HCT116 (cell line): ENCODE data around the gene PXDN. TPM values are rescaled to one million over a fixed set of nuclear protein-coding genes. Genes with fewer than 3 reads are reported as not detected.

Experiments used
- ATAC-seq: fragments of 200-7000 bp; cut with Tn5 transposase; 2 replicates; pipeline ENCODE4 v1.9.1; 2020; ENCODE audit warnings: mild to moderate bottlenecking, moderate library complexity
- BruUV-seq: library from RNA; stranded (reverse); fragments of 400-500 nt; replicated peaks from 2 replicates; lab custom pipeline; 2021; lab: Mats Ljungman, UMichigan
- CTCF ChIA-PET: fragments of 300-600 bp; sonication (Branson Sonifier 250); formaldehyde crosslinking; loops from one replicate; lab custom pipeline; 2021; ENCODE audit warnings: antibody characterized with exemption; lab: Charles Lee
- POLR2A ChIA-PET: fragments of 300-600, 350-600 bp; sonication (Branson Sonifier 250); formaldehyde crosslinking; loops from one replicate; lab custom pipeline; 2021; ENCODE audit warnings: antibody characterized with exemption; lab: Charles Lee
- RAD21 ChIA-PET, 2 experiments: fragments of 300-600 bp; sonication (Branson Sonifier 250); formaldehyde crosslinking; loops; one replicate each; lab custom pipeline; 2023; ENCODE audit warnings: low total read pairs in 2 of 2; ENCODE audit not compliant: uncharacterized antibody in 2 of 2, unreplicated experiment in 2 of 2, low non-redundant PET in 1 of 2; lab: Charles Lee
- DNase-seq: peaks from one replicate; pipeline ENCODE4 v3.0.0-alpha.2; 2010; ENCODE audit warnings: low read depth, low spot score
- H2AFZ ChIP-seq: fragments of 200-600 bp; shearing (Covaris generic), sonication (generic); 2 replicates; pipeline ENCODE4 v1.6.1; 2017; ENCODE audit warnings: low read depth, mixed run types, mixed read lengths, antibody characterized with exemption, low read length; ENCODE audit not compliant: poor library complexity, severe bottlenecking
- H3K27ac ChIP-seq: 2 replicates; pipeline ENCODE4 v1.5.1; 2012; ENCODE audit warnings: low read depth, low read length
- H3K27me3 ChIP-seq: fragments of 200-600 bp; sonication (generic); 2 replicates; pipeline ENCODE4 v1.6.1; 2016; ENCODE audit warnings: mixed run types, low read length, mixed read lengths; ENCODE audit not compliant: insufficient read depth
- H3K36me3 ChIP-seq, 2 experiments: fragments of 200-500 bp in 1 of 2; fragments of 200-600 bp in 1 of 2; sonication (Bioruptor generic) in 1 of 2; sonication (generic) in 1 of 2; 2 replicates each; pipeline versions ENCODE4 v1.5.1 to v1.6.1; 2014 to 2016; ENCODE audit warnings: low read length in 2 of 2, inconsistent platforms in 1 of 2, mixed read lengths in 1 of 2, mixed run types in 1 of 2; ENCODE audit not compliant: insufficient read depth in 2 of 2, control insufficient read depth in 1 of 2
- H3K4me1 ChIP-seq, 2 experiments: fragments of 200-600 bp in 1 of 2; sonication (generic) in 1 of 2; 2 replicates each; pipeline versions ENCODE4 v1.5.1 to v1.6.1; 2012 to 2017; ENCODE audit warnings: low read length in 2 of 2, inconsistent platforms in 1 of 2, mild to moderate bottlenecking in 1 of 2, mixed read lengths in 1 of 2, mixed run types in 1 of 2, moderate library complexity in 1 of 2; ENCODE audit not compliant: insufficient read depth in 2 of 2, control insufficient read depth in 1 of 2
- H3K4me2 ChIP-seq: fragments of 200-600 bp; sonication (generic); 2 replicates; pipeline ENCODE4 v1.6.1; 2017; ENCODE audit warnings: mixed run types, low read length, mixed read lengths
- H3K4me3 ChIP-seq, 2 experiments: fragments of 200-600 bp in 1 of 2; sonication (generic) in 1 of 2; replicated peaks in 1 of 2; 2 replicates each; pipeline ENCODE4 v1.5.1; 2011 to 2016; ENCODE audit warnings: low read length in 2 of 2, control low read depth in 1 of 2, low read depth in 1 of 2, mild to moderate bottlenecking in 1 of 2, mixed read lengths in 1 of 2, mixed run types in 1 of 2
- H3K79me2 ChIP-seq: fragments of 200-600 bp; sonication (generic); 2 replicates; pipeline ENCODE4 v1.6.1; 2017; ENCODE audit warnings: mild to moderate bottlenecking, mixed run types, low read length, moderate library complexity, mixed read lengths; ENCODE audit not compliant: insufficient read depth
- H3K9ac ChIP-seq: fragments of 200-600 bp; sonication (generic); 2 replicates; pipeline ENCODE4 v1.6.1; 2016; ENCODE audit warnings: low read length, mixed read lengths
- H3K9me2 ChIP-seq: fragments of 200-600 bp; sonication (generic), shearing (Covaris generic); 2 replicates; pipeline ENCODE4 v1.6.1; 2017; ENCODE audit warnings: mixed run types, mild to moderate bottlenecking, moderate library complexity; ENCODE audit not compliant: insufficient read depth
- H3K9me3 ChIP-seq, 2 experiments: fragments of 200-500 bp in 1 of 2; fragments of 200-600 bp in 1 of 2; sonication (Bioruptor generic) in 1 of 2; sonication (generic) in 1 of 2; 2 replicates each; pipeline ENCODE4 v1.6.1; 2014 to 2017; ENCODE audit warnings: low read length in 2 of 2, mixed read lengths in 2 of 2, inconsistent platforms in 1 of 2, low read depth in 1 of 2, mild to moderate bottlenecking in 1 of 2, mixed run types in 1 of 2, moderate library complexity in 1 of 2; ENCODE audit not compliant: control insufficient read depth in 1 of 2, insufficient read depth in 1 of 2
- H4K20me1 ChIP-seq: fragments of 200-600 bp; sonication (generic), shearing (Covaris generic); 2 replicates; pipeline ENCODE4 v1.6.1; 2017; ENCODE audit warnings: mixed run types, mild to moderate bottlenecking, moderate library complexity; ENCODE audit not compliant: insufficient read depth
- ELF1 ChIP-seq: IDR thresholded peaks from 2 replicates; pipeline ENCODE4 v1.6.1; 2012; ENCODE audit warnings: low read depth, borderline replicate concordance
- EZH2 ChIP-seq: fragments of 200-600 bp; sonication (generic); IDR thresholded peaks from 2 replicates; pipeline ENCODE4 v1.6.1; 2017; ENCODE audit warnings: antibody characterized with exemption, mixed run types
- EZH2phosphoT487 ChIP-seq: fragments of 200-600 bp; IDR thresholded peaks from 2 replicates; pipeline ENCODE4 v1.6.1; 2018; ENCODE audit warnings: antibody characterized with exemption, borderline replicate concordance
- FOSL1 ChIP-seq: IDR thresholded peaks from 2 replicates; pipeline ENCODE4 v1.6.1; 2012; ENCODE audit warnings: low read depth
- JUND ChIP-seq: IDR thresholded peaks from 2 replicates; pipeline ENCODE4 v1.6.1; 2012
- POLR2A ChIP-seq: IDR thresholded peaks from 2 replicates; pipeline ENCODE4 v1.7.0; 2011; ENCODE audit warnings: borderline replicate concordance; ENCODE audit not compliant: insufficient read depth, insufficient read length; ENCODE audit errors: extremely low read depth
- POLR2AphosphoS5 ChIP-seq: IDR thresholded peaks from 2 replicates; pipeline ENCODE4 v1.6.1; 2011; ENCODE audit warnings: mild to moderate bottlenecking, low read depth, low read length, moderate library complexity
- RAD21 ChIP-seq: IDR thresholded peaks from 2 replicates; pipeline ENCODE4 v1.6.1; 2012; ENCODE audit warnings: low read depth, mild to moderate bottlenecking
- SIN3A ChIP-seq: IDR thresholded peaks from 2 replicates; pipeline ENCODE4 v1.6.1; 2012; ENCODE audit warnings: low read depth
- SP1 ChIP-seq: IDR thresholded peaks from 2 replicates; pipeline ENCODE4 v1.6.1; 2012; ENCODE audit warnings: low read depth
- SRF ChIP-seq: IDR thresholded peaks from 2 replicates; pipeline ENCODE4 v1.6.1; 2012; ENCODE audit warnings: low read depth
- TCF7L2 ChIP-seq: IDR thresholded peaks from 2 replicates; pipeline ENCODE4 v1.7.0; 2011; ENCODE audit warnings: borderline replicate concordance, inconsistent platforms; ENCODE audit not compliant: insufficient read depth, insufficient read length; ENCODE audit errors: extremely low read depth
- YY1 ChIP-seq: IDR thresholded peaks from 2 replicates; pipeline ENCODE4 v1.6.1; 2011; ENCODE audit warnings: low read length, low read depth, moderate library complexity, mild to moderate bottlenecking; ENCODE audit not compliant: insufficient replicate concordance; ENCODE audit errors: extremely low read depth
- ZFX ChIP-seq: fragments of 450-650 bp; IDR thresholded peaks from 2 replicates; pipeline ENCODE4 v1.6.1; 2017
- intact Hi-C: fragments of 100-400 bp; cut with micrococcal nuclease; formaldehyde crosslinking; loops from 2 replicates; pipeline ENCODE4 v1.10.0; 2022
- total RNA-seq: library from RNA; stranded (reverse); gene quantifications from one replicate; pipeline ENCODE4 v1.2.1, GENCODE V29; 2021; ENCODE audit not compliant: unreplicated experiment
- TF ChIP-seq, protein P1 (sequence below), 3 experiments: fragments of 200-600 bp in 1 of 3; sonication (generic) in 1 of 3; IDR thresholded peaks in 2 of 3; conservative IDR thresholded peaks in 1 of 3; 2 replicates each; pipeline ENCODE4 v1.5.1; 2012 to 2017; ENCODE audit warnings: low read depth in 2 of 3, low read length in 2 of 3, antibody characterized with exemption in 1 of 3, borderline replicate concordance in 1 of 3, control low read depth in 1 of 3, mild to moderate bottlenecking in 1 of 3, mixed read lengths in 1 of 3, mixed run types in 1 of 3, moderate library complexity in 1 of 3; ENCODE audit not compliant: insufficient read depth in 1 of 3
- TF ChIP-seq, protein P2 (sequence below): IDR thresholded peaks from 2 replicates; pipeline ENCODE4 v1.6.1; 2012; ENCODE audit warnings: low read depth
- TF ChIP-seq, protein P3 (sequence below): IDR thresholded peaks from 2 replicates; pipeline ENCODE4 v1.6.1; 2011; ENCODE audit warnings: mild to moderate bottlenecking, low read length, moderate library complexity; ENCODE audit not compliant: insufficient replicate concordance; ENCODE audit errors: extremely low read depth
- TF ChIP-seq, protein P4 (sequence below): IDR thresholded peaks from 2 replicates; pipeline ENCODE4 v1.6.1; 2012

PXDN gene
- total RNA-seq, 1 experiment from 2014 or later: 10.7 TPM

DNA sequence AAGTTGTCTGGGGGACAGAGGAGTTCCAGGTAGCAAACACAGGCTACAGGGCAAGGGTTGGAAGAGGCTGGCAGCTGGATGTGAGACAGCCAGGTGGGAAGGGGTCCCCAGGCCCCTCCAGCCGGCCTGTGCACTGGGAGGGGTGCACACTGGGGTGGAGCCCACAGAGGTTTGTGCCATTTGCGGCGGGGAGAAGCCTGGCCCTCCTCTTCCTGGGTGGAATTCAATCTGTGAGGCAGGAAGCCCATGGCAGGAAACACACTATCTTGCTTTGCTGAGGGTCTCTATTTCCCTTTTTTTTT lies 63.3 kb downstream of the PXDN start (continued):
- TF ChIP-seq, protein P1, sequence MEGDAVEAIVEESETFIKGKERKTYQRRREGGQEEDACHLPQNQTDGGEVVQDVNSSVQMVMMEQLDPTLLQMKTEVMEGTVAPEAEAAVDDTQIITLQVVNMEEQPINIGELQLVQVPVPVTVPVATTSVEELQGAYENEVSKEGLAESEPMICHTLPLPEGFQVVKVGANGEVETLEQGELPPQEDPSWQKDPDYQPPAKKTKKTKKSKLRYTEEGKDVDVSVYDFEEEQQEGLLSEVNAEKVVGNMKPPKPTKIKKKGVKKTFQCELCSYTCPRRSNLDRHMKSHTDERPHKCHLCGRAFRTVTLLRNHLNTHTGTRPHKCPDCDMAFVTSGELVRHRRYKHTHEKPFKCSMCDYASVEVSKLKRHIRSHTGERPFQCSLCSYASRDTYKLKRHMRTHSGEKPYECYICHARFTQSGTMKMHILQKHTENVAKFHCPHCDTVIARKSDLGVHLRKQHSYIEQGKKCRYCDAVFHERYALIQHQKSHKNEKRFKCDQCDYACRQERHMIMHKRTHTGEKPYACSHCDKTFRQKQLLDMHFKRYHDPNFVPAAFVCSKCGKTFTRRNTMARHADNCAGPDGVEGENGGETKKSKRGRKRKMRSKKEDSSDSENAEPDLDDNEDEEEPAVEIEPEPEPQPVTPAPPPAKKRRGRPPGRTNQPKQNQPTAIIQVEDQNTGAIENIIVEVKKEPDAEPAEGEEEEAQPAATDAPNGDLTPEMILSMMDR (IDR thresholded peaks at IDR 0.05 in 2 of 3, conservative IDR thresholded peaks at IDR 0.05 in 1 of 3; ENCODE audit: borderline replicate concordance in 1 of 3, insufficient read depth in 1 of 3, low read depth in 2 of 3, low read length in 2 of 3): no peak
- TF ChIP-seq, all 23 proteins: peak for 0

DNA sequence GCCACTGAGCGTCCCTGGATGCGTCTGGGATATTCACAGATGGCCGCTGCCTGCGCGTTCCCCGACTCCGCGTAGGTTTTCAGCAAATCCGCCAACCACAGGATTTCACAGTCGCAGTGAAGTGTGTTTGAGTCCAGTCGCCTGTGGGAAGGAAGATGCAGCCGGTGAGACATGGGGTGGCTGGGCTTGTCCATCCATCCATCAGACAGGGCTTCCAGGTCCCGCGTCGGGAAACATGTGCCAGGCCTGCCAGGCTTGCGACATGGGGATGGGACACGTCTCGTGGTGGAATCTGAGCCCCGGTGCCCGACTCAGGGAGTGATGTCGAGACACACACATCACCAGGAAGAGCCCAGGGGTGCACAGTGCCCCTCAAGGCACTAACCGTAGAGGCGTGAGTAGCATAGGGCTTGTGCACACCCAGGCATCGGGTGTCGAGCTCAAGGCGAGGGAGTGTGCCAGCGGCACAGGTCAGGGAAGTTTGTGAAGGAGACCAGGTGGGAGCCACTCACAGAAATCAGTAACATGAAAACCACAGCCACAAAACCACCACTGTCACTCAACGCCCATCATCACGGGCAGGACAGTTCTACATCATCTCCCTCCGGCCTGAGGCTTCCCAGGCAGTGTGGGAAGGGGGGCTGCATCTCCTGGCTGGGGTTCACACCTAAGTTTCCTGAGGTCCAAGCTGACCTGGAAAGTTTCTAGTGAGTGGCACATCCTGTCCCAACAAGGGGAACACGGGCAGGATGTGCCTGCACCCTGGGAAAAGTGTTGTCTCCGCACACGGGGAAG lies 63.9 kb downstream of the PXDN start:
- Histone ChIP-seq H3K4me2 (no peak overlapping the region), H4K20me1 (no peaks in the 10 kb centered on the region), H3K9me3 (no peaks in the 10 kb centered on the region), H3K27ac (no peak overlapping the region), H3K79me2 (no peaks in the 10 kb centered on the region), H2AFZ (no peak overlapping the region), H3K36me3 (no peaks in the 10 kb centered on the region), H3K4me3 (no peak overlapping the region), H3K9me2 (no peaks in the 10 kb centered on the region), H3K27me3 (no peaks in the 10 kb centered on the region), H3K9ac (no peak overlapping the region), H3K4me1 (peaks cover 2 to 8% of the 10 kb centered on the region in 2 experiments; a peak in 2 of 4 replicates)
- DNase-seq (no peak), ATAC-seq (no peak)
- ChIA-PET CTCF (no interaction called here), POLR2A (no interaction called here), RAD21 (no interaction called here)
- no TSS peak for BruUV-seq
- intact Hi-C loops: no loop called here
- TF ChIP-seq FOSL1: no peak
- TF ChIP-seq POLR2AphosphoS5: no peak
- TF ChIP-seq JUND: no peak
- TF ChIP-seq SIN3A: no peak
- TF ChIP-seq RAD21: no peak
- TF ChIP-seq, protein P2, sequence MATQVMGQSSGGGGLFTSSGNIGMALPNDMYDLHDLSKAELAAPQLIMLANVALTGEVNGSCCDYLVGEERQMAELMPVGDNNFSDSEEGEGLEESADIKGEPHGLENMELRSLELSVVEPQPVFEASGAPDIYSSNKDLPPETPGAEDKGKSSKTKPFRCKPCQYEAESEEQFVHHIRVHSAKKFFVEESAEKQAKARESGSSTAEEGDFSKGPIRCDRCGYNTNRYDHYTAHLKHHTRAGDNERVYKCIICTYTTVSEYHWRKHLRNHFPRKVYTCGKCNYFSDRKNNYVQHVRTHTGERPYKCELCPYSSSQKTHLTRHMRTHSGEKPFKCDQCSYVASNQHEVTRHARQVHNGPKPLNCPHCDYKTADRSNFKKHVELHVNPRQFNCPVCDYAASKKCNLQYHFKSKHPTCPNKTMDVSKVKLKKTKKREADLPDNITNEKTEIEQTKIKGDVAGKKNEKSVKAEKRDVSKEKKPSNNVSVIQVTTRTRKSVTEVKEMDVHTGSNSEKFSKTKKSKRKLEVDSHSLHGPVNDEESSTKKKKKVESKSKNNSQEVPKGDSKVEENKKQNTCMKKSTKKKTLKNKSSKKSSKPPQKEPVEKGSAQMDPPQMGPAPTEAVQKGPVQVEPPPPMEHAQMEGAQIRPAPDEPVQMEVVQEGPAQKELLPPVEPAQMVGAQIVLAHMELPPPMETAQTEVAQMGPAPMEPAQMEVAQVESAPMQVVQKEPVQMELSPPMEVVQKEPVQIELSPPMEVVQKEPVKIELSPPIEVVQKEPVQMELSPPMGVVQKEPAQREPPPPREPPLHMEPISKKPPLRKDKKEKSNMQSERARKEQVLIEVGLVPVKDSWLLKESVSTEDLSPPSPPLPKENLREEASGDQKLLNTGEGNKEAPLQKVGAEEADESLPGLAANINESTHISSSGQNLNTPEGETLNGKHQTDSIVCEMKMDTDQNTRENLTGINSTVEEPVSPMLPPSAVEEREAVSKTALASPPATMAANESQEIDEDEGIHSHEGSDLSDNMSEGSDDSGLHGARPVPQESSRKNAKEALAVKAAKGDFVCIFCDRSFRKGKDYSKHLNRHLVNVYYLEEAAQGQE: no peak
- TF ChIP-seq TCF7L2: no peak
- TF ChIP-seq, protein P3, sequence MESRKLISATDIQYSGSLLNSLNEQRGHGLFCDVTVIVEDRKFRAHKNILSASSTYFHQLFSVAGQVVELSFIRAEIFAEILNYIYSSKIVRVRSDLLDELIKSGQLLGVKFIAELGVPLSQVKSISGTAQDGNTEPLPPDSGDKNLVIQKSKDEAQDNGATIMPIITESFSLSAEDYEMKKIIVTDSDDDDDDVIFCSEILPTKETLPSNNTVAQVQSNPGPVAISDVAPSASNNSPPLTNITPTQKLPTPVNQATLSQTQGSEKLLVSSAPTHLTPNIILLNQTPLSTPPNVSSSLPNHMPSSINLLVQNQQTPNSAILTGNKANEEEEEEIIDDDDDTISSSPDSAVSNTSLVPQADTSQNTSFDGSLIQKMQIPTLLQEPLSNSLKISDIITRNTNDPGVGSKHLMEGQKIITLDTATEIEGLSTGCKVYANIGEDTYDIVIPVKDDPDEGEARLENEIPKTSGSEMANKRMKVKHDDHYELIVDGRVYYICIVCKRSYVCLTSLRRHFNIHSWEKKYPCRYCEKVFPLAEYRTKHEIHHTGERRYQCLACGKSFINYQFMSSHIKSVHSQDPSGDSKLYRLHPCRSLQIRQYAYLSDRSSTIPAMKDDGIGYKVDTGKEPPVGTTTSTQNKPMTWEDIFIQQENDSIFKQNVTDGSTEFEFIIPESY: no peak
- no peak for TF ChIP-seq EZH2phosphoT487
- TF ChIP-seq YY1: no peak
- no peak for TF ChIP-seq ELF1
- TF ChIP-seq SRF: no peak
- TF ChIP-seq POLR2A: no peak
- TF ChIP-seq ZFX: no peak
- TF ChIP-seq, protein P4, sequence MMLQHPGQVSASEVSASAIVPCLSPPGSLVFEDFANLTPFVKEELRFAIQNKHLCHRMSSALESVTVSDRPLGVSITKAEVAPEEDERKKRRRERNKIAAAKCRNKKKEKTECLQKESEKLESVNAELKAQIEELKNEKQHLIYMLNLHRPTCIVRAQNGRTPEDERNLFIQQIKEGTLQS: no peak
- TF ChIP-seq EZH2: no peak
- TF ChIP-seq SP1: no peak
